Mammary epithelial cell (primary cell): ENCODE results near the gene RAB42.

Experiments
- EZH2 ChIP-seq: IDR thresholded peaks from 2 replicates; pipeline ENCODE4 v1.6.1; 2012; ENCODE audit warnings: low read length, inconsistent platforms, borderline replicate concordance
- TF ChIP-seq, protein P1 (sequence below), 2 donors: IDR thresholded peaks in 1 of 2; conservative IDR thresholded peaks in 1 of 2; 2 replicates each; pipeline ENCODE4 v1.5.1; 2011 to 2012; ENCODE audit warnings: inconsistent platforms in 2 of 2, low read length in 2 of 2, mild to moderate bottlenecking in 2 of 2, control low read depth in 1 of 2, low read depth in 1 of 2; ENCODE audit not compliant: insufficient read depth in 1 of 2; ENCODE audit errors: extremely low read depth in 1 of 2

DNA sequence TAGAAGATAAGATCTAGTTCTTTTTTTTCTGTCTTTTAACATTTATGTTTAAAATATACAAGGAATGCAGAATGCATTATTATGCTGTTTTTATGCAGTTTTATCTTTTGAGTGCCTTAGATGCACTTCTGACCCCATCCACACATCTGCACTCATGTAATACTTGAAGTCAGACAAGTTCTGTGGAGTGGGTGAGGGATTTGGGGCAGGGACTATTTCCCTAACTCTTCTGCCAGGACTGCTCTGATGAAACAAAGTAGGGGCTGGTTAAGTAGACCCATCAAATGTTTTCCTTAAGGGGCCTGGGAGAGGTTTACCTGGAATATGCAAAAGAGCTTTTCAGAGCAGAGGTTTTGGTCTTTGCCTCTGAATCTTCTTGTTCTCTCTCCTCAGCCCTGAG is 27.8 kb upstream of the RAB42 start:
- TF ChIP-seq, protein P1, sequence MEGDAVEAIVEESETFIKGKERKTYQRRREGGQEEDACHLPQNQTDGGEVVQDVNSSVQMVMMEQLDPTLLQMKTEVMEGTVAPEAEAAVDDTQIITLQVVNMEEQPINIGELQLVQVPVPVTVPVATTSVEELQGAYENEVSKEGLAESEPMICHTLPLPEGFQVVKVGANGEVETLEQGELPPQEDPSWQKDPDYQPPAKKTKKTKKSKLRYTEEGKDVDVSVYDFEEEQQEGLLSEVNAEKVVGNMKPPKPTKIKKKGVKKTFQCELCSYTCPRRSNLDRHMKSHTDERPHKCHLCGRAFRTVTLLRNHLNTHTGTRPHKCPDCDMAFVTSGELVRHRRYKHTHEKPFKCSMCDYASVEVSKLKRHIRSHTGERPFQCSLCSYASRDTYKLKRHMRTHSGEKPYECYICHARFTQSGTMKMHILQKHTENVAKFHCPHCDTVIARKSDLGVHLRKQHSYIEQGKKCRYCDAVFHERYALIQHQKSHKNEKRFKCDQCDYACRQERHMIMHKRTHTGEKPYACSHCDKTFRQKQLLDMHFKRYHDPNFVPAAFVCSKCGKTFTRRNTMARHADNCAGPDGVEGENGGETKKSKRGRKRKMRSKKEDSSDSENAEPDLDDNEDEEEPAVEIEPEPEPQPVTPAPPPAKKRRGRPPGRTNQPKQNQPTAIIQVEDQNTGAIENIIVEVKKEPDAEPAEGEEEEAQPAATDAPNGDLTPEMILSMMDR (conservative IDR thresholded peaks at IDR 0.05 in 1 of 2, IDR thresholded peaks at IDR 0.05 in 1 of 2; ENCODE audit: extremely low read depth in 1 of 2, insufficient read depth in 1 of 2, low read depth in 1 of 2, low read length in 2 of 2) = no peak
- TF ChIP-seq EZH2 = no peak
